HepG2 (cell line): ENCODE data around the gene LIME1. TPM values are rescaled to one million over a fixed set of nuclear protein-coding genes. Genes with fewer than 3 reads are reported as not detected.

Experiments
- FOXA3 ChIP-seq: IDR thresholded peaks from 2 replicates; pipeline ENCODE4 v1.6.1; 2016; ENCODE audit warnings: missing genetic modification reagents, missing compliant biosample characterization
- FOXK1 ChIP-seq: sonication (generic); formaldehyde crosslinking; IDR thresholded peaks from 2 replicates; pipeline ENCODE4 v1.4.0; 2020; ENCODE audit warnings: low read depth, missing genetic modification reagents, borderline replicate concordance
- GATAD2A ChIP-seq: IDR thresholded peaks from 2 replicates; pipeline ENCODE4 v1.6.1; 2016
- HNRNPUL1 ChIP-seq: fragments of 200-400 bp; formaldehyde crosslinking; IDR thresholded peaks from 2 replicates; pipeline ENCODE4 v1.6.1; 2017; ENCODE audit warnings: low read depth, mild to moderate bottlenecking, low read length, moderate library complexity
- KLF12 ChIP-seq: sonication (generic); formaldehyde crosslinking; IDR thresholded peaks from 2 replicates; pipeline ENCODE4 v1.4.0; 2020; ENCODE audit warnings: missing genetic modification reagents, borderline replicate concordance
- KLF9 ChIP-seq: IDR thresholded peaks from 2 replicates; pipeline ENCODE4 v1.6.1; 2016; ENCODE audit warnings: low read depth
- MAF1 ChIP-seq: sonication (generic); formaldehyde crosslinking; IDR thresholded peaks from 2 replicates; pipeline ENCODE4 v1.5.0; 2020; ENCODE audit warnings: missing genetic modification reagents, borderline replicate concordance
- MZF1 ChIP-seq: sonication (generic); formaldehyde crosslinking; IDR thresholded peaks from 2 replicates; pipeline ENCODE4 v1.8.1; 2023; ENCODE audit warnings: mild to moderate bottlenecking, missing genetic modification reagents, borderline replicate concordance
- SATB2 ChIP-seq: sonication (generic); formaldehyde crosslinking; IDR thresholded peaks from 2 replicates; pipeline ENCODE4 v1.5.0; 2020; ENCODE audit warnings: missing genetic modification reagents
- TP53 ChIP-seq: sonication (generic); formaldehyde crosslinking; conservative IDR thresholded peaks from 2 replicates; pipeline ENCODE4 v1.4.0; 2020; ENCODE audit warnings: missing genetic modification reagents
- TSC22D2 ChIP-seq: sonication (generic); formaldehyde crosslinking; IDR thresholded peaks from 2 replicates; pipeline ENCODE4 v1.5.1; 2020; ENCODE audit warnings: missing genetic modification reagents, mild to moderate bottlenecking, borderline replicate concordance
- ZBTB3 ChIP-seq: sonication (generic); formaldehyde crosslinking; IDR thresholded peaks from 2 replicates; pipeline ENCODE4 v1.4.0; 2020; ENCODE audit warnings: low read depth, mild to moderate bottlenecking, moderate library complexity, missing genetic modification reagents, borderline replicate concordance
- ZBTB38 ChIP-seq: sonication (generic); formaldehyde crosslinking; IDR thresholded peaks from 2 replicates; pipeline ENCODE4 v1.5.1; 2020; ENCODE audit warnings: mild to moderate bottlenecking, missing genetic modification reagents
- ZC3H4 ChIP-seq: sonication (generic); formaldehyde crosslinking; IDR thresholded peaks from 2 replicates; pipeline ENCODE4 v1.4.0; 2020; ENCODE audit warnings: missing genetic modification reagents, borderline replicate concordance
- ZHX1 ChIP-seq: sonication (generic); formaldehyde crosslinking; IDR thresholded peaks from 2 replicates; pipeline ENCODE4 v1.8.1; 2022; ENCODE audit warnings: low read depth, mild to moderate bottlenecking, missing genetic modification reagents
- ZNF335 ChIP-seq: sonication (generic); formaldehyde crosslinking; IDR thresholded peaks from 2 replicates; pipeline ENCODE4 v1.4.0; 2020; ENCODE audit warnings: missing genetic modification reagents
- ZNF343 ChIP-seq: sonication (generic); formaldehyde crosslinking; IDR thresholded peaks from 2 replicates; pipeline ENCODE4 v1.4.0; 2020; ENCODE audit warnings: mild to moderate bottlenecking, missing genetic modification reagents
- ZNF547 ChIP-seq: sonication (generic); formaldehyde crosslinking; IDR thresholded peaks from 2 replicates; pipeline ENCODE4 v1.5.1; 2020; ENCODE audit warnings: mild to moderate bottlenecking, missing genetic modification reagents
- ZNF549 ChIP-seq: sonication (generic); formaldehyde crosslinking; IDR thresholded peaks from 2 replicates; pipeline ENCODE4 v1.5.0; 2020; ENCODE audit warnings: missing genetic modification reagents
- ZNF597 ChIP-seq: sonication (generic); formaldehyde crosslinking; IDR thresholded peaks from 2 replicates; pipeline ENCODE4 v1.5.0; 2020; ENCODE audit warnings: missing genetic modification reagents
- ZNF598 ChIP-seq: sonication (generic); formaldehyde crosslinking; IDR thresholded peaks from 2 replicates; pipeline ENCODE4 v1.5.1; 2020; ENCODE audit warnings: mild to moderate bottlenecking, missing genetic modification reagents, borderline replicate concordance
- polyA plus RNA-seq, 8 experiments: library from polyadenylated mRNA; depleted of rRNA in 3 of 8; stranded (reverse) in 7 of 8; unstranded in 1 of 8; fragments of >200 nt; fragmentation: Illumina TruSeq in 4 of 8; extraction: Trizol in 4 of 8; gene quantifications; 2 replicates each; pipeline versions ENCODE4 v1.2.1 to v1.2.3, GENCODE V29; 2011 to 2016; ENCODE audit warnings: low read depth in 4 of 8, missing spikeins in 1 of 8, mixed read lengths in 1 of 8; ENCODE audit not compliant: insufficient read depth in 1 of 8
- total RNA-seq, 5 experiments: library from RNA; depleted of rRNA; stranded (reverse); fragments of >200 nt; fragmentation: Illumina TruSeq; extraction: Trizol; gene quantifications; 2 replicates each; pipeline ENCODE4 v1.2.3, GENCODE V29; 2016; ENCODE audit warnings: low read depth in 1 of 5
- TF ChIP-seq, protein P1 (sequence below): IDR thresholded peaks from 2 replicates; pipeline ENCODE4 v1.6.1; 2016; ENCODE audit warnings: missing genetic modification reagents, missing compliant biosample characterization
- TF ChIP-seq, protein P2 (sequence below): sonication (generic); formaldehyde crosslinking; IDR thresholded peaks from 2 replicates; pipeline ENCODE4 v1.4.0; 2020; ENCODE audit warnings: mild to moderate bottlenecking, missing genetic modification reagents

Gene LIME1
- total and polyA plus RNA-seq, 2 of the 13 experiments (the other 11 are each of a cell fraction or from before 2014, with no cell fraction given) = 13.0 to 61.5 TPM

GRCh38 chr20:63736893-63737694, 630 bp downstream of the LIME1 start (continued):
- TF ChIP-seq ZHX1 (CRISPR knock-in tag) (peak; percentile 30; the same call in 1 of the 2 replicates), ZBTB38 (no peak; the same call in 1 of the 2 replicates), HNRNPUL1 (no peak), KLF9 (CRISPR knock-in tag) (no peak), ZNF597 (CRISPR knock-in tag) (0 out of 2 replicates have a peak, but pooled peaks have one; percentile 32), ZNF343 (CRISPR knock-in tag) (peak; percentile 38), ZNF598 (CRISPR knock-in tag) (peak; percentile 71; the same call in 1 of the 2 replicates), SATB2 (no peak; the same call in 1 of the 2 replicates), MZF1 (CRISPR knock-in tag) (no peak), MAF1 (no peak), GATAD2A (CRISPR knock-in tag) (no peak), KLF12 (CRISPR knock-in tag) (no peak), TSC22D2 (no peak; the same call in 1 of the 2 replicates), ZNF549 (0 out of 2 replicates have a peak, but pooled peaks have one; percentile 8), FOXA3 (peak; percentile 4; the same call in 1 of the 2 replicates), FOXK1 (peak; percentile 19; the same call in 1 of the 2 replicates), ZNF335 (CRISPR knock-in tag) (no peak), ZBTB3 (no peak; the same call in 1 of the 2 replicates), TP53 (CRISPR knock-in tag) (no peak), ZNF547 (CRISPR knock-in tag) (peak; percentile 68; the same call in 1 of the 2 replicates), ZC3H4 (CRISPR knock-in tag) (0 out of 2 replicates have a peak, but pooled peaks have one; percentile 78)
- TF ChIP-seq, protein P1, sequence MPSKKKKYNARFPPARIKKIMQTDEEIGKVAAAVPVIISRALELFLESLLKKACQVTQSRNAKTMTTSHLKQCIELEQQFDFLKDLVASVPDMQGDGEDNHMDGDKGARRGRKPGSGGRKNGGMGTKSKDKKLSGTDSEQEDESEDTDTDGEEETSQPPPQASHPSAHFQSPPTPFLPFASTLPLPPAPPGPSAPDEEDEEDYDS (CRISPR knock-in tag) = no peak
- TF ChIP-seq, protein P2, sequence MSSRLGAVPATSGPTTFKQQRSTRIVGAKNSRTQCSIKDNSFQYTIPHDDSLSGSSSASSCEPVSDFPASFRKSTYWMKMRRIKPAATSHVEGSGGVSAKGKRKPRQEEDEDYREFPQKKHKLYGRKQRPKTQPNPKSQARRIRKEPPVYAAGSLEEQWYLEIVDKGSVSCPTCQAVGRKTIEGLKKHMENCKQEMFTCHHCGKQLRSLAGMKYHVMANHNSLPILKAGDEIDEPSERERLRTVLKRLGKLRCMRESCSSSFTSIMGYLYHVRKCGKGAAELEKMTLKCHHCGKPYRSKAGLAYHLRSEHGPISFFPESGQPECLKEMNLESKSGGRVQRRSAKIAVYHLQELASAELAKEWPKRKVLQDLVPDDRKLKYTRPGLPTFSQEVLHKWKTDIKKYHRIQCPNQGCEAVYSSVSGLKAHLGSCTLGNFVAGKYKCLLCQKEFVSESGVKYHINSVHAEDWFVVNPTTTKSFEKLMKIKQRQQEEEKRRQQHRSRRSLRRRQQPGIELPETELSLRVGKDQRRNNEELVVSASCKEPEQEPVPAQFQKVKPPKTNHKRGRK = no peak
